Measurements from ENCODE around the gene POU2F2.

The POU2F2 gene

DNA sequence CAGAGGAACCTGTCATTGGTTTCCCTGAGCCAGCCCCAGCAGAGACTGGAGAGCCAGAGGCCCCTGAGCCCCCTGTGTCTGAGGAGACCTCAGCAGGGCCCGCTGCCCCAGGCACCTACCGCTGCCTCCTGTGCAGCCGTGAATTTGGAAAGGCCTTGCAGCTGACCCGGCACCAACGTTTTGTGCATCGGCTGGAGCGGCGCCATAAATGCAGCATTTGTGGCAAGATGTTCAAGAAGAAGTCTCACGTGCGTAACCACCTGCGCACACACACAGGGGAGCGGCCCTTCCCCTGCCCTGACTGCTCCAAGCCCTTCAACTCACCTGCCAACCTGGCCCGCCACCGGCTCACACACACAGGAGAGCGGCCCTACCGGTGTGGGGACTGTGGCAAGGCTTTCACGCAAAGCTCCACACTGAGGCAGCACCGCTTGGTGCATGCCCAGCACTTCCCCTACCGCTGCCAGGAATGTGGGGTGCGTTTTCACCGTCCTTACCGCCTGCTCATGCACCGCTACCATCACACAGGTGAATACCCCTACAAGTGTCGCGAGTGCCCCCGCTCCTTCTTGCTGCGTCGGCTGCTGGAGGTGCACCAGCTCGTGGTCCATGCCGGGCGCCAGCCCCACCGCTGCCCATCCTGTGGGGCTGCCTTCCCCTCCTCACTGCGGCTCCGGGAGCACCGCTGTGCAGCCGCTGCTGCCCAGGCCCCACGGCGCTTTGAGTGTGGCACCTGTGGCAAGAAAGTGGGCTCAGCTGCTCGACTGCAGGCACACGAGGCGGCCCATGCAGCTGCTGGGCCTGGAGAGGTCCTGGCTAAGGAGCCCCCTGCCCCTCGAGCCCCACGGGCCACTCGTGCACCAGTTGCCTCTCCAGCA is 52.1 kb downstream of the POU2F2 start:
- DNase-seq (ENCODE audit: low read depth): no peak

- no peak for DNase-seq (ENCODE audit: low read depth)
Measured at GRCh38 chr19:42079276-42079669, 53.0 kb downstream of the POU2F2 start.

- DNase-seq (ENCODE audit: low read depth): no peak
Measured at GRCh38 chr19:42078538-42079275, 53.5 kb downstream of the POU2F2 start.

GRCh38 chr19:42078058-42078457 is 54.2 kb downstream of the POU2F2 start:
- DNase-seq (ENCODE audit: low read depth): no peak

- DNase-seq (ENCODE audit: low read depth): peak; percentile 10
Measured at GRCh38 chr19:42076380-42076944, 55.8 kb downstream of the POU2F2 start.

DNA sequence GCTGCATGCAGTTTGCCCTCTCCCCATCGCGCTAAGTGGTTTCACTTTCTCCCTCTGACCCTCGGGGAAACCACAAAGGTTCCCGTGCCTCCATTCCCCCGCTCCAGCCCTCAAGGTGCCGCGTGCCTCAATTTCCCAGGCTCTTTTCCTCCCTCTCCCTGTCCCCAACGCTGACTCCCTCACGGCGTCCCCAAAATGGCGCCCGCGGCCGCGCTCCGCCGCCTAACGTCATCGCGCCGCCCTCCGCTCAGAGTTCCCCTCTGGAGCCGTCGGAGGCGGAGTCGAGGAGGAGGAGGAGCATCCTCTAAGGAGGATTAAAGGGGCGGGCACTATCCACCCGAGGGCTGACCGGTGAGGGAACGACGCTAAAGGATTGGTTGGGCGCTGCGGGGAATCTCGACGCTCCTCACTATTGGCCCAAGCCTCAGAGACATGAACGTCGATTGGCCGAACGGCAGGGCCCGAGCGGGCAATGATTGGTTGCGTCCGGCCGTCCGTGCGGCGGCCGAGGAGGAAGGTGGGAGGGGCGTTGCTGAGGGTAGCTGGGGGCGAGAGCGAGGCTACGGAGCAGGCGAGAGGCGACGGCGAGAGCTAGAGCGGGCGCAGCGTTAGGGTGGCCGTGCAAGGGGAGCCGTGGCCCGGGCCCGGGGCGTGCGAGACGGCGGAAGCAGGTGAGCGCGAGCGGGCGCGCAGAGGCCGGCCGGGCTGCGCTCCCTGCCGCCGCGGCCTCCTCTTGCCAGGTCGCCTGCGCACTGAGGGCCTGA is 56.4 kb downstream of the POU2F2 start, which contains the start of gene ZNF574:
Gene ZNF574 (plus strand): TSS at position 551 of the 764 bp plus-strand sequence. CDS start 2,441 bp downstream, outside the sequence.
- peak; percentile 84 for DNase-seq (ENCODE audit: low read depth)

DNA sequence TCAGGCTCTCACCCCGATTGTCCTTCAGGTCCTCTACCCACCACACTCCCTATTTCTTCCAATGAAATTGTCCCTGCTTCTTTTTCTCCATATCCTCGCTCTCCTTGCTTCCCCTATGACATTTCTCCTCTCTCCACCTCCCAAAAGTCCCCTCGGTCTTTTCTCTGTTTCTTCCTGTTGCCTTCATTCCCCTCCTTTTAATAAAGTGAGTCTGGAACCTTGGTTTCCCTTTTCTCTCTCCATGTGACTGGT is 57.0 kb downstream of the POU2F2 start:
- DNase-seq (ENCODE audit: low read depth): no peak

- no peak for DNase-seq (ENCODE audit: low read depth)
Measured at GRCh38 chr19:42074513-42075363, 57.5 kb downstream of the POU2F2 start.

DNA sequence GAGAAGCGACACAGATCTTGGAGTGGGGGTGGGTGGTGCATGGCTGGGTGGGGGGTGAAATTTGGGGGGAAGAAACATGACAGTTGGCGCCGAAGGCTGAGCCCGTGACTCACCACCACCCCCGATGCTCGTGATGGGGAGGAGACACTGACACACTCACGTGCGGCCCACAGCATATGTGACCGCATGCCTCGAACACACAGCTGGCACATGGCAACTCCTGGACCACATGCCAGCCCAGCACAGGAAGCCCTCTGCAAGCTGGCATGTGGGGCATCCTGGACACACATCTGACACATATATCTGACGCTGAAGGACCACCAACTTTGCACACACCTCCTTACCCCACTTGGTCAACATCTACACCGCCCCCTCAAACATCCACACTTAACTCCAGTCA is 61.0 kb downstream of the POU2F2 start:
- DNase-seq (ENCODE audit: low read depth): no peak

DNA sequence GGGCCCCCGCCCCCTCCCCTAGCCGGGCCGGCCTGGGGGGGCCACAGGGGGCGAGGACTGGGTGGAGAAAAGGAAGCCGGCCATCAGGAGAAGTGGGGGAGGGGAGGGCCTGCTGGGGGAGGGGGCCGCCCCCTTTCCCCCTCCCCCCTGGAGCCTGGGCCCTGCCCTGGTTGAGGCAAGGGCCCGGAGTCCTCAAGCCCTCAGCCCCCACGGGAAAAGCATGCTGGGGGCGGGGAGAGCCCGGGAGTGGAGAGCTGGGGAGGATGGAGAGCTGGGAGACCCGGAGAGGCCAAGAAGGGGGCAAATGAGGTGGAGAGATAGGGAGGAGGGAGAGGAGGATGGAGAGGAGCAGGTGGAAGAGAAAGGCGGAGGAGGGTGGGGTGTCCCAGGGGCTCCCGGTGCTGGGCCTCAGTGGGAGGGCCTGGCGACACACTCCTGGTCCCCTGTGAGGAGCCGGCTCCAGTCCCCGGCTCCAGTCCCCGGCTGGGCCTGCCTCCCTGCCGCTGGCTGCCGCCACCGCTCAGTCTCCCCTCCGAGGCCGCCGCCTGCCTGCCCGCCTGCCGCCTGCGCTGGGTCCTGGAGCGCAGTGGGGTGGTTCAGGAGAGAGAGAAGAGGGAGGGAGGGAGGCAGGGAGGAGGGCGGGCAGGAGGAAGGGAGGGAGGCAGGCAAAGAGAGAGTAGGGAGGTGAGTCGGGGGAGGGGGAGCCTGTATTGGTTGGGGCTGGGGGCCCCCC is 62.5 kb downstream of the POU2F2 start, which contains the start of gene GRIK5:
Gene GRIK5 (minus strand): TSS at position 588 of the 733 bp plus-strand sequence. CDS start 4,436 bp downstream, outside the sequence.
- no peak for DNase-seq (ENCODE audit: low read depth)

- DNase-seq (ENCODE audit: low read depth): no peak
Measured at GRCh38 chr19:42068756-42069571, 63.3 kb downstream of the POU2F2 start.

GRCh38 chr19:42068361-42068755 is 63.9 kb downstream of the POU2F2 start:
- no peak for DNase-seq (ENCODE audit: low read depth)

DNA sequence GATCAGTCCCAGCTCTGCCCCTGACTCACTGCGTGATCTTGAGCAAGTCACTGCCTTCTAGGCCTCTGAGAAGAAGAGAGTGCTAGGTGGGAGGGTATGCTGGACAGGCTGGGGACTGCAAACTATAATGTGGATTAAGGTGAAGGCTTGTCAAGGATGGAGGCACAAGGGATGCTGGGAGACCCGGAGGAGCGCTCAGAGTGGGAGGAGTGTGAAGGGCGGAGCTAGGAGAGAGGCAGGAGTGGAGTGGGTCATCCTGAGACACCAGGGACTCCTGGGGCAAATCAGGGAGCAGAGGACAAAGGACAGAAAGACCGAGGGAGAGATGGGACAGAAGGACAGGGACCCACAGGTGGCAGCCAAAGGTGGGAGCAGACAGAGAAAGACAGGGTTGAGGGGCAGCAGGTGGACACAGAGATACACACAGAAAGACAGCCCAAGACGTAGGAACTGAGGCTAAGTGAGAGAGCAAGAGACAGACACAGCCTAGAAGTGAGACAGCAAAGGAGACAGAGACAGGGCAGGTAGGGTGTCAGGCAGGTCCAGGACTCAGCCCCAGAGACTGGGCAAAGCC is 64.8 kb downstream of the POU2F2 start:
- no peak for DNase-seq (ENCODE audit: low read depth)

DNA sequence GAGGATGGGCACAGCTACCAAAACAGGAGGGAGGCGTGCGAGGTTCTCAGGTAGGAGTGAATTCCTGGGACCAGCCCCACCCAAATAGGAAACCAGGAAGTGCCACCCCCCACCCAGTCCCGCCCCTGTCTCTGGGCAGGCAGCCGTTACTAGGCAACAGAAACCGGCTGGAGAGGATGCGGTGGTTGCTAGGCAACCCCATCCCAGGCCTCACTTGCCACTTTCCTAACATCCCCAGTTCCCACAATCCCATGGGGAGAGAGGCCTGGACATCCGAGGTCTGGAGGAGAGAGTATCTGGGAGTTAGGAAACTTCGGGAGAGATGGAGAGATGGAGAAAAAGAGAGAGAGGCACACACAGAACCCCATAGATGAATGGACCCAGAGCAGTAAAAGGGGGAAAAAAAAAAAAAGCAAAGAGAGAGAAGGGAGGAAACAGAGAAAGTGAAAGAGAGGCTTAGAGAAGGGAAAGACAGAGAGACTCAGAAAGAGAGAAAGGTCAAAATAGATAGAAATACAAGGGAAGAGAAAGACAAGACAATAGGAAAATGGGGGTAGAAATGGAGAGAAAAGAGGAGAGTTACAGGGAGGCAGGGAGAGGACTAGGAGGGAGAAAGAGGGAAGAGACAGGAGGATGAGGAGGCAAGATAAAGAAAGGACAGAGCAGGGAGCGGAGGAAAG is 66.0 kb downstream of the POU2F2 start:
- no peak for DNase-seq (ENCODE audit: low read depth)

- no peak for DNase-seq (ENCODE audit: low read depth)
Measured at GRCh38 chr19:42065511-42065910, 66.7 kb downstream of the POU2F2 start.

DNA sequence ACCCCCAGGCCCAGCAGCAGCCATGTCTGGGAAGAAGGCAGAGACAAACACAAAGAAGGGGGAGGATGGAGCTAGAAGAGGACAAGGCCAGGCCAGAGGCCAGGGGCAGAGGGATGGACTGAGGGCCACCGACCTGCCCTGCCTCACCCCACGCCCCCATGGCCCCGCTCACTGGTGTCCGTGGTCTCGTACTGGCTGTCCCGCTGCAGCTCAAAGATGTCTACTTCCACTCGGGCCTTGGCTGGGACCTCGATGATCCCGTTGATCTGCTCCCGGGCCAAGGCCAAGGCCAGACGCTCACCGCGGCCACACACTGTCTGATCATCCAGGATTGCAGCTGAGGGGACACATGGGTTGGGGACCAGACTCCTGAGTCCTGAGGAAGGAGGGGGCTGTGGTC is 67.2 kb downstream of the POU2F2 start:
- DNase-seq (ENCODE audit: low read depth): no peak

DNA sequence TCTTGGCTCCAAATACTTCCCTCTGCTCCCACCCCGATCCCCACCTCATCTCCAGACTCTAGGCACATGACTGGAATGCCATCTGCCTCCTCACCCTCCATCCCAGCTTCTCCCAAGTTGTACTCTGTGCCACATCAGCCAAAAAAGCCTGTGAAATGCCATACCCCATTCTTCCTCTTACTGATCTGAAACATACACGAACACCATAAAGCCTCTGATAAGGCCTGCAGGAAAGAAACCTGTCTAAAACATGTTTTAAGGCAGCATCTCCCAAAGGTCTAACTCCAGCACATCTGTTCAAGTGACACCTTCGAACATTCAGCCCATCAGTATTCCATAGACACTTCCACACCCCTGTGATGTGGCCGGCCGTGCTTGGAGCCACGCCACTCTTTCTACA is 67.8 kb downstream of the POU2F2 start:
- DNase-seq (ENCODE audit: low read depth): no peak

DNA sequence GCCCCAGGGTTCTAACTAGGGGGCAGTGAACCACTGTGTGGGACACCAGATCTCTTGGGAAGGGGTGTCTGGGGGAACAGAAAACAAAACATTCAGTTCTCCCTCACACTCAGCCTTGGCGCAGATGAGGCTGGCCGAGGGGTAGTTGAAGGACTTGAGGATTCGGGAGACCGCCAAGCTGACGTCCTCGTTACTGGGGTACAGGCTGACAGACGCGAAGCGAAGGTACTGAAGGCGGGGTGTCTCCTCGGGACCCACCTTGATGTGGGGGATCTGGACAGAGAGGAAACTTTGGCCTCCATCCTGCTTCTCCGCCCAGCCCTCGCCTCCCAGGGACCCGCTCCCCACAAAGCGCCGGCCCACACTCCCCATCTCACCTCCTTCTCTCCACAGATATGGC is 69.9 kb downstream of the POU2F2 start:
- DNase-seq (ENCODE audit: low read depth): no peak

GRCh38 chr19:42060117-42060516 is 72.1 kb downstream of the POU2F2 start:
- no peak for DNase-seq (ENCODE audit: low read depth)

Measured in stimulated activated CD8-positive, alpha-beta memory T cell treated with anti-CD3 and anti-CD28 coated beads, Interleukin-15, amount 100 ng/mL, for 24 hours (primary cell).